ENCODE measurements around the gene IARS1.
A peak's percentile ranks its signal among the peaks of the same experiment; 100 is the strongest.

The IARS1 gene

DNA sequence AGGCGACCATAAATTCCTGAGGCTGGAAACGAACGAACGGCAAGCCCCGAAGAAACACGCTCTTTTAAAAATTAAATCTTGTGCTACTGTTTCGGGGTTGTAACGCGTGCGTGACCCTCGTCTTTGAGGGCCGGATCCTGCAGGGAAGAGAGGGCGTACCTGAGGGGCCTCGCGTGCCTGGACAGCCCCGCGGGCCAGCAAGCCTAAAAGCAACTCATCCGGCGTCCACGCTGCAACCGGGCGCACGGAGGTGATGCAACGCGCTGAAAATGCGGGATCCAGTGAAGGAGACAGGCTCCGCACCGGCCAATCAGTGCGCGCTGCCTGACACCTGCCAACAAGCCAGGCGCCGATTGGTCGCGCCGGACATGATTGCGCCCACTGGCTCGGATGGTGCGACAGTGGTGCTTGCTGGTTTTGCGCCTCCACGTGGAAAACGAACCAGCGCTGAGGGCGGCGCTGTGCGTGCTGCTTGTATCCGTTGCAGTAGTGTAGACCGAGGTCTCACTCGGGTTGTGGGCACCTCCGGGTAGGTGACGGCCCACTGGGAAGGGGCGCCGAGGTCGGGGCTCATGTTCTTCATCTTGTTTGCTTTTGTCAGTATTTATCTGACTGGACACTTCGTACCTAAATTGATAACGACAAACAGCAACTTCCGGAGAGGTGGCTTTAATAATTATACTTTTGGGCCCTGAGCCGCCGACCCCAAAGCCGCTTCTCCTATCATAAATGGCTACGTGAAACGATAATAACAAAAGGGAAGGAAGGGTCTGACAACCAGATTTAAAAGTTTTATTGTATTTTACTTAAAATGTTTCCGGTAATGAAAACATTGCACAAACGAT is at the start of gene IARS1:
Gene IARS1, minus strand, starts transcription at position 246 of the 845 bp plus-strand sequence. CDS start 4,278 bp downstream, outside the sequence.
- peak; percentile 100 for DNase-seq

DNA sequence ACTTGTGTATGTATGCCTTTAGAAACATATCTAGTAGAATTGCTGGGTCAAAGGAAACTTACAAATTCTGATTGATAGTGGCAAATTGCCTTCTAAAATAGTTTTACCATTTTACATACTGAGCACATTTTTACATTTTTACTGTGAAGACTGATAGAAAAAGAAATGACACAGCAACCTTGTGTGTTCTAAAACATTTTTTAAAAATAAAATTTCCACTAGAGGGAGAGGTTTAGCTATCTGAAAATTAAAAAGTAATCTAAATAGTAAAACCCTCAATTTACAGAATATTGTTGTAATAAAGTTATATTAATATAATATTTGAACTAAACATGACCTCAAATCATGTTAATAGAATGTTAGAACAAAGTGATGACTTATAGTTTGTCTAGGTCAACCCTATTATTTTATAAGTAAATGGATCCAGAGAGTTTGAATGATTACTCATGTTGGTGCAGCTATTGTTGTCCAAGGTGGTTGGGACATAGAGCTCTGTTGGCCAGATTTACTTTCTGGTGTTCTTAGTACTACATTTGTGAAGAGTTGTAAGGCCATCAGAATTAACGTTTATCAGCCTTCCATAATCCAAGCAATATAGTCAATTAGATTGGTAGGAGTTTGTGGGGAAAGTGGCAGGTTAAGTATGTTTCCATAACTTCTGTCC is 49.5 kb upstream of the IARS1 start:
- DNase-seq: no peak

DNA sequence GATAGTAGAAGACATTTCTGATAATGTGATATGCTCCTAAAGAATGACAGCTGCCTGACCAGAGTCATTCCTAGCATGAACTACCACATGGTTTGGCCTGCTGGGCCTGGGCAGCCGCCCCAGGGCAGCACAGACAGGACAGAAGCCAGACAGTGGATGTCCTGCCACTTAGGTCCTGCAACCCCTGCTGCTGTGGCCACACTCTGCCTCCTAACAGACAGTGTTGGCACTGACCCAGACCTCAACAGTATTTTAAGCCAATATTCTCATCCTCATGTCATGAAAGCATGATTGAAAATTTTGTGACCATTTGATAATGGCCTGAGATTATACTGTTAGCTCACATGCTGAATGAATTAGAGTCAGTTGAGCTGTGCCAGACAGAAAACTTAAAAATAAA is 48.1 kb upstream of the IARS1 start:
- no peak for DNase-seq

DNA sequence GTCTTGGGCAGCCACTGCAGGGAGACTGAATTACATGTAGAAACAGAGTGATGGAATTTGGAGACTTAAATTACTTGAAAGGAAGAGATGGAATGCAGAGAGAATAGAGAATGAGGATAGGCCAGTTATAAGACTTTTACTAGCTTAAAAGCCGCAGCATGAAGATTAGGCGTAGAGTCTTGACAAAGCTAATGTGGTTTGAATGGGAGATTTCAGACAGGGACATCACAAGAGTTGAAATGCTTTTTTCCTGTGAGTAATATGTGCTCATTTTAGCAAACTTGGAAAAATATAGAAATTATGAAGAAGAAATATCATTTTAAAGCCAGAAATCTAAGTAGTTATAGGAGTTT is 39.8 kb upstream of the IARS1 start:
- DNase-seq: no peak

DNA sequence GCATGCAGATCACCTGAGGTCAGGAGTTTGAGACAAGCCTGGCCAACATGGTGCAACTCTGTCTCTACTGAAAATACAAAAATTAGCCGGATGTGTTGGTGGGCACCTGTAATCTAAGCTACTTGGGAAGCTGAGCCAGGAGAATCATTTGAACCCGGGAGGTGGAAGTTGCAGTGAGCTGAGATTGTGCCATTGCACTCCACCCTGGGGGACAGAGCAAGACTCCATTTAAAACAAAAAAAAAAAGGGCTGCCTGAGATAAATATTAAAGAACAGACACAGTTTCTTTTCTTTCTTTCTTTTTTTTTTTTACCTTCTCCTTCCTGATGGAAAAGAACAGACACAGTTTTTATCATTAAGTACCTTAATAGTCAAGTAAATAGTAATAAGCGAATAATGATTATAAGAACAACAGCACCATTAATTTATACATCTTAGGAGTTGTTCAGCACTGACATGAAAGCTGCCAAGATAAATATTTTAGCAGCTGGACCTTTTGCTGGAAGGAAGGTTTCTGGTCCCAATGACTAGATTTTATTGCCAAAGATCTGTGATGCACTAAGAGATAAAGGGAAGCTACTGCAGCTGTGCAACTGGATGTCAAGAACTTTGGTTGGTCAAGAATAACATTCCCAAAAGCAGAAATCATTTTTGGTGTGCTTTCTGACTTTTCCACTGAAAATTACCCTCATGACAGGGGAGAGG is 39.2 kb upstream of the IARS1 start:
- no peak for DNase-seq

DNA sequence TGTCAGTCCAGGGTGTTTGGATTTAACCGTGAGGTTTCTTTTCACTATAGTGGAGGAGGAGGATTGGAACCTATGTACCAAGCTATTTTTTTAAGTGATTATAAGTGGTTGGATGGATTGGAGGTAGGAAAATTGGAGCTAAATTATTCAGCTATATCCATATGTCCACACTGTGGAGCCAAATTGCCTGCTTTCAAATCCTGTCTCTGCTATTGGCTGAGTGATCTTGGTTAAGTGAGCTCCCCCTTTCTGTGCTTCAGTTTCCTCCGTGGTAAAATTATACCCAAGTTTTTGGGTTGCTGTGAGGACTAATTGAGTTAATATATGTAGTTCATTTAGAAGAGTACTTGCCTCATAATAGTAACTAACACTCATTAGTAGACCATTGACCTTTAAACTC is 34.7 kb upstream of the IARS1 start:
- no peak for DNase-seq

DNA sequence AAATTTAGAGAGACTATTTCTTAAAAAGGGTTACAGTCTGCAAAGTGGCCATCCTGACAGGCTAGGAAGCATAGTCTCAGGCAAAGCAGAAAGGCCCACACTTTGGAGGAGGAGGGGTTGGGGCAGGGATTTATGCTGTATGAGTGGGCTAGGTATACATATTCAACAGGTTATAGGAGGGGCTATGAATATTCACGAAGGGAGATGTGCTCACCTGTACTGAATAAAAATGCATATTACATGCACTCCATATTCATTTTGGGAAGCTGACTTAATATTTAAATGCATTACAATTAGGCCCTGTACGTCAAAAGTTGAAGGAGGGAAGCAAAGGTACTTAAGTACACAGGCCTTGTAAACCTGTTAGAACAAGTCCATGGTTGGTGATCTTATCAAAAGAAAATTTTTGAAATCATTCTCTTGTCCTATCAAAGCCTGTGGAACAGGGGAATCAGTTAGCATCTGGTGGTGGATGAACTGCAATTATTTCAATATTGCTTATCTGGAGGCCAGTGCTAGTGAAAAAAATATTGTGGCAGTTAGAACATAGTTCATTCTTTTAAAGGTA is 33.9 kb upstream of the IARS1 start:
- no peak for DNase-seq

DNA sequence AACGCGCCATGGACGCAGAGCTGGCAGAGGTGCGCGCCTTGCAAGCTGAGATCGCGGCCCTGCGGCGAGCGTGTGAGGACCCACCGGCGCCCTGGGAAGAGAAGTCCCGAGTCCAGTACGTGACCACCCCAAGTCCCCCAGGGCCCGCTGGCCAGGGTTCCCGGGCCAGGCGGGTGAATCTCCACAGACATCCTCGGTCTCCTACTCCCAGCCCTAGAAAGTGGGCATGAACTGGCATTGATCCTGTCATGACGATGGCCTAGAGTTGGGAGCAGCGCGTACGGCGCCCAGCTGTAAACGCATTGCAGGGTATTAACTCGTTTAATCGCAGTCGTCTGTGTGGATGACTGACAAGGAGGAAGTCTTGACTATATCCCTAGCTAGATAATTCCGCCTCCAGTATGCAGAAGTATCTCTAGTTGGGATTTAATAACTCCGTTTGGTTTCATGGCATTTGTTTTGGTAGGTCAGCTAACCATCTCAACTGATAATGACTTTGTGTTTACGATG is 32.5 kb upstream of the IARS1 start:
- no peak for DNase-seq

DNA sequence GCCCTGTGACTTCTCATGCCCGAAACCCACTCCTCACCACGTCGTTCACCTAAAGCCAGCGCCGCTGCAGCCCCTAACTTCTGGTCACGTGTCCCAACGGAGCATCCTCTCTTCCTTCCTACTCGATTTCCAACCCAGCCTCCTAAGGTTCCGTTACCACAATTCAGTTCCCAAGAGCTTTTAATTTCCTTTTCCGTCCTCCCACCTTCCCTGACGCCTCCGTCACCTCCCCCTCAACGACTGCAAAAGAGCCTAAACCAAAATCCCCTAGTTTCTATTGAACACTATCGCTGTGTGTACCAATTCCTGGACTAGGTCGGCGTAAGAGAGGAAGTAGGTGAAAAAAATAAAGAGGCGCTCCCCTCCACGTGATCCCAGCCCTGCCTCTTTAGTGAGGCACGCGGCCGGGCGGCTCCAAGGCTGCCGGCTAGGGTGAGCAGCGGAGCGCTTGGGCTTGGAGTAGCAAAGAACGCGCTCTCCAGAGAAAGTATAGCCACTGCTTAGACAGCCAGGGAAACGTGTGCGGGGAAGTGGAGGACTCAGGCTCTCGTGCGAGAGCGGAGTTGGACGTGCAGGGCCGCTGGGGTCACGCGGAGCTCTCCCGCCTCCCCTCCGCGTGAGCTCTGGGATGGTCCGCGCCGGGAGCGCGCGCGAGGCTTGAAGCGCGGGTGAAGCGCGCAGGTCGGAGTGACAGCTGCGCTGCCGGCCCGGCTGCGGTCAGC is 31.9 kb upstream of the IARS1 start, which contains the start of the genes CENPP and NOL8:
Gene CENPP, plus strand, starts transcription at position 685 of the 722 bp plus-strand sequence.
Gene NOL8, minus strand, starts transcription at position 82 of the 722 bp plus-strand sequence. CDS start 1,189 bp downstream, outside the sequence.
- peak; percentile 75 for DNase-seq

DNA sequence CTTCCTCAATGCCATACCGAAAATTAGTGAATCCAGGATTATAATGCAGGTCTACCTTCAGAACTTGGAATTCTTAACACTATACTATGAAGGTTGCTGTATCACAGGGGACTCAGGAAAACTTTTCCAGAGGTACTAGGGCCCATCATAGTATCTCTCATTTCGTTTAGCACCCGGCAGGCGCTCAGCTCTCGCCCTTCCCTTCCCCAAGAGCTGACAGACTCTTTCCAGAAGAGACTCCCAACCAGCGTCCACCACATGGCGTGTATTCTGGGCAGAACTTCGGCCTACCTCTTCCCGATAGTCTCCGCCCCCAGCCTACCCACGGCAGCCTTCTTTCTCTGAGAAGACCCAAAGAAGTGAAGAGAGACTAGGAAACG is 31.4 kb upstream of the IARS1 start:
- no peak for DNase-seq

DNA sequence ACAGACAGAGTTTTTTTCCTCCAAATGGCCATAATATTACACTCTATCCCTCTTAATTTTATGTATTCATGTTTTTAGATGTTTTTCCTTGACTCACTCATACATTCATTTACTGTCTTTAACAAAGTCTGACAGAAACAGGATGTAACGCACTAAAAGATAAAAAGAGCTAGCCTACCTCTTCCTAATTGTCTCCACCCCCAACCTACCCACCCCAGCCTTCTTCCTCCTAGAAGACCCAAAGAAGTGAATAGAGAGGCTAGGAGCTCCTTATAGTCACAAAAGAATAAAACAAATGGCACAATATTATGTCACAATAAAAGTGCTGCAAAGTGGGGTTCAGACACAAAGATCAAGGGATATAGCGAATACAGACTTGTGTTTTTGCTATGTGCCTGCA is 30.9 kb upstream of the IARS1 start:
- no peak for DNase-seq

DNA sequence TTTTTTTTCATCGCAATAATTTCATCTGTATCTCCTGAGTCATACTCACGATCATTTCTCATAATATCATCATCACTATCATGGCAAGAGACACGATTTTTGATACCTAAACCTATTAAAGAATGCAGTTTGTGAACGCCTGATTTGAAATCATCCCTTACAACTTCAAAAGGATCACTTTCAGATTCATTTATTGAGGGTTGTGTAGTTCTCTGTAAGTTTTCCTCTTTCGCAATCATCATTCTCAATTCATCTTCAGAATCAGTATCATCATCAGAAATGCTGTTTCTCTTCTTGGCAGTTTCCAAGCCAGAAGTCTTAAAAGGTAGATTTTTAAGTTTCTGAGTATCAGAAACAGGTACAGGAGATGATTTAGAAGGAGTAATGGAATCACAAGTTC is 22.0 kb upstream of the IARS1 start:
- no peak for DNase-seq

DNA sequence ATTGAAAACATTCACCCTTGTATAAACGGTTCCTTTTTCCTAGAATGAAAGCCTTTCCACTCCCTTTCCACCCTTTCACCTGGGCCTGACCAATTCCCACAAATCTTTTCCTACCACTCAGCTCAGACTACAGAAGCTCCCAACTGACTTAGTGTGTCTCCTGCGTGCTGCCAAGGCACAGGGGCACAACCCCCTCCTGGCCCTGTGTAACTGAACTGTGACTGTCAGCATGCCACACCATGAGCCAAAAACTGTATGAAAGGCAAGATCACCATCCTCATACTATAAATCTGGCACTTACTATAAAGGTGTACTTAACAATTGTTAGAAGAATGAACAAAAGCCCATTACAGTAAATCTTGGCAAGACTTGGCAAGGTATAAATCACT is 20.1 kb upstream of the IARS1 start:
- no peak for DNase-seq

DNA sequence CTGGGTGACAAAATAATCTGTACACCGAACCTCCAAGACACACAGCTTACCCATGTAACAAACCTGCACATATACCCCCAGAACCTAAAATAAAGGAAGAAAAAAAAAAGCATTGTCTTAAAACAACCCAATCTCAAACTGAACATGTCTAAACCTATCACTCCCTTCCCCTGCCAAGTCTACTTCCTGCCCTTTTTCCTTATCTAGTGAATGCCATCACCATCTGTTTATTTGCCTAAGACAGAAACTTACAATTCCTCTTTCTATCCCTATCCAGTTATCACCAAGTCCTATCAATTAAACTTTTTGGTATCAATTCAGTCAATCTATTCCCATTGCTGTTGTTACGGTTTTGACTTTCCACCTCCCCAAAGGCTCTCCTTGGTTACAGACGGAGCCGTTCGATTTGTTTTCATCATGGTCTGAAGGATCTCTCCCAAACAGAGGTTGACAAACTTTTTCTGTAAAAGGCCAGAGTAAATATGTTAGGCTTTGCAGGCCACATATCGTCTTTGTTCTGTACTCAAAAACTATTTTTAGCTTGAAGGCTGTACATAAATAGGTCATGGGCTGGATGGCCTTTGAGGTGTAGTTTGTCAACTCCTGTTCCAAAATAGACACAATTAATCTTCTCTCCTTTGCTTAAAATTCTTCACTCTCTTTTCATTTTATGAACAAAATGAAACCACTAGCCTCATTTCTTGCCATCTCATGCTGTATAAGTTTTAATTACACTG is 19.6 kb upstream of the IARS1 start:
- no peak for DNase-seq

DNA sequence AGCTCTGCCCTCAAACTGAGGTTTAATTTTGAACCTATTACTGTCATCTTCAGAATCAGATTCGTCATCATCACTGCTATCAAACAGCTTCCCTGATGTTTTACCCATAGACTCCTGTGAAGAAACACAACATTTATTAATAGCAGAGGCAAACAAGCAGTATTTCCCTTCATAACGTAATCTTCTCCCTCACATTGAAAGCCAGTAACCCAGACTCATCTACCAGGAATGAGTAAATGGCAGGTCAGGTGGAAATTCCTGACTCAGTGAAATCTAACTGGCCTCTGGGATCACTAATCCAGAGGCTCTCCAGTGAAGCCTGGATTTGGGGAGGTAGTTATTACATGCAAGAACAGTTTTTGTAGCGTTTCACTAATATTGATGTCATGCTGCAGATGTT is 17.1 kb upstream of the IARS1 start:
- DNase-seq: no peak

DNA sequence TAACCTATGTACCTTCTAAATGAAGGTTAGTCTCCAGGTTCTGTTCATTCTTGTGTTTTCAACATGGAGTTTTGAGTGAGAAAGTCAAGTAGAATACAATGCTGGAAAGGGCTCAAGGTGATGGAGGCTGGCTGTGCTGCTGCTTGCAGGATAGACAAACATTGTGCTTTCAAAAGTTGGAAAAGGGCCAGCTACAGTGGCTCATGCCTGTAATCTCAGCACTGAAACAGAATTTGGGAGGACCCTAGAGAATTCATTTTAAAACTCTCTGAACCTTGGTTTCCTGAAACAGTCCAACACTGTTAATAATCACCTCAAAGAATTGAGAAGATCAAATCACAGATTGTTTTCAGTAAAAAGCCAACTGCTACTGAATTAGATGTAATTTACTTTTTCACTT is 15.4 kb upstream of the IARS1 start:
- DNase-seq: no peak

DNA sequence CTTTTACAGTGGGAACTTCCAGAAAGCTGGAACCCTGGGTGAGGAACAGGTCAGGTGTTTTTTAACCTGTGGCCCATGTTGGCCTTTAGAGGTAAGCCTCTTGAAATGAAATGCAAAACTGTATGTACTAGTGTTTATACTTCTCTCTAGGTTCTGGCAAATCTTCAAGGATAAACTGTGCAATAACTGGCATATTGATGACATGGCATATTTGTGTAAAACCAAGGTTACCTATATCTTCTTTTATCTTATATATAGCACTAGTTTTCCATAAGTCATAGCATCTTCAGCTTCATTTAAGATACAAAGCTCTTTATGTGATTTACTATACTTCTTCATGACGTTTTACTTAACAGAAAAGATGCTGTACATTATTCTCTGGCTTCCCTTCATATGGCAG is 7.4 kb upstream of the IARS1 start:
- DNase-seq: no peak

DNA sequence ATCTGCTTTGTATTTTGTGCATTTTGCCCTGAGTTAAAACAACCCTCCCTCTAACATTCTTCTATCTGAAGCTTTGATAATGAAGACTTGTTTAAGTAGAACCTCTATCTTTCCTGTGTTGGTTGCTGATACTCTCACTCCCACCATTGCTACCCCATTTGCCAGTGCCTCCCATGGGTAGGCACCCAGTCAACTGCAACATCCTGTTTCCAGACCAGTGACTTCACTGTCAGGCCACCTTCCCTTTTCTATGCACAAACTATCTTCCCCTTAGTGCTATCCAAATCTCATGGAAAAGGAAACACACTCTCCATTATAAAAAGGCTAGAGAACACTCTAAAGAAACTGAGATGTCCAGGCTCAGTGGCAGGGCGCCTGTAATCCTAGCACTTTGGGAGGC is 5.6 kb upstream of the IARS1 start:
- no peak for DNase-seq

DNA sequence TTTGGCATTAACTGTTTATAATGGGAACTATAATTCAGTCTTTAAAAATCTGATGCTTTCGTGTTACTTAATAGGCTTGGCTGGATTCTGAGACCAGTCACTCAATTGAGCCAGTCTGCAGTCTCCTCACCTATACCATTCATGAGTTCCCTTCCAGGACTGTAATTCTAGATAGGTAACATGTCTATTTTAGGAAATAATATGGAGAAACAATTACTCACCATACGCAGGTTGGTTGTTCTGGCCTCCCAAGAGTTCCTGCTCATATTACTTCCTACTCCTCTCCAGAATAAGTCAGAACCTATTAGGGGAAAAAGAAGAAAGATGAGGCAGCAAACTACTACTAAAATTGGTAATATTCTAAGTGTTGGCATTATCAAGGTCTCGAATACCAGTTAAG is 4.5 kb upstream of the IARS1 start:
- DNase-seq: no peak

DNA sequence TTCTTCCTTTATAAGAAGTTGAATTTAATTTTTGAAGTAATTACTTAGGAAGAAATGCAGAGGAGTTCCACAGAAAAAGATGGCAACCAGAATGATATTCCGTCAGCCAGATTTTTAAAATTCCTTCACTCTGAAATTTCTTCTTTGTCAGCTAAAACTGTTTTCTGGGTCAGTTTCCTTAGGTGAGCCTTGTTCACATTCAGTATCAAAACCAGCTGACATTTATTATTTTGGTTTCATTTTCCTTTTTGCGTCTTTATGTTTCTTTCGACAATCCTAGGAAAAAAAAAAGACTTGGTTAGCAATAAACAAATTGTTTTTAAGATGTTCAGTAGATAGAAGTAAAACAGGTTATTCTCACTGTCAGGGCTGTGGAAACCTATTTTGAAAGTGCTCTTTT is 4.1 kb upstream of the IARS1 start:
- no peak for DNase-seq

DNA sequence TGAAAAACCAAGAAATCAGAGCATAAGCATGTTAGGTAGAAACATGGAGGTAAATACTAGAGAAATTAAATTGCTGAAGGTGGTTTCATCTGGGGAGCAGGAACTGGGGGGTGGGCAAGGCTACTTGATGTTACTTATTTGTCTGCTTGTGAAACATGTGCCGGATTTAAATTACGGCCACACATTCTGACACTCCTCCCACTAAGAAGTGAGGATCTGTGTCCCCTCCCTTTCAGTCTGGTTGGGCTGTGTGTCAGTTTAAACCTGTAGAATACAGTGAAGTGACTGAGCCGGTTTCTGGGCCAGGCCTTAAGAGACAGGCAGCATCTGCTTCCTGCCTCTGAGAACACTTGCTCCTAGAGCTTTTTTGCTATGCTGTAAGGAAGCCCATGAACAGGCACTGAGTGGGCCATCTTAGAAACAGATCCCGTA is 2.3 kb upstream of the IARS1 start:
- no peak for DNase-seq
